ACHN (cell line): ENCODE measurements around the gene ZNF664.
A peak's percentile ranks its signal among the peaks of the same experiment; 100 is the strongest.

Experiments
- DNase-seq: peaks from one replicate; pipeline ENCODE4 v3.0.0-alpha.2; 2015
- in situ Hi-C: cut with HindIII; loops from 2 replicates; pipeline ENCODE4 v1.10.0; 2017; ENCODE audit warnings: low sequenced_read_pairs, low pct_ligation_motif_present, low pct_unique_long_range_greater_than_20kb

Gene ZNF664

GRCh38 chr12:123976227-123976826 is 3.3 kb downstream of the ZNF664 start:
- in situ Hi-C loops = no loop called here
- no peak for DNase-seq

DNA sequence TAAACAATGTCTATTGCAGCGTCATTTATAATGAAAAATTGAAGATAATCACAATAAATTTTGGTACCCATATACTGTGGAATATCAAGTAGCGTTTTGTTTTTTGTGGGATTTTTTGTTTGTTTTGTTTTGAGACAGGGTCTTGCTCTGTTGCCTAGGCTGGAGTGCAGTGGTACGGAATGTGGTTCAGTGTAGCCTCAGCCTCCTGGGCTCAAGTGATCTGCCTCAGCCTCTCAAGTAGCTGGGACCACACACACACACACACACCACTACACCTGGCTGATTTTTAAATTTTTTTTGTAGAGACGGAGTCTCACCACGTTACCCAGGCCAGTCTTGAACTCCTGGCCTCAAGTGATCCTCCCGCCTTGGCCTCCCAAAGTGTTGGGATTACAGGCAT is 6.6 kb downstream of the ZNF664 start:
- in situ Hi-C loops = no loop called here
- DNase-seq = no peak

- in situ Hi-C loops = no loop called here
- DNase-seq = no peak
Observed at GRCh38 chr12:123982269-123982668, 9.3 kb downstream of the ZNF664 start.

GRCh38 chr12:123983822-123984485 is 10.9 kb downstream of the ZNF664 start:
- DNase-seq = peak; percentile 83
- in situ Hi-C loops = no loop called here

- no peak for DNase-seq
- in situ Hi-C loops = no loop called here
Observed at GRCh38 chr12:123984903-123985302, 11.9 kb downstream of the ZNF664 start.

DNA sequence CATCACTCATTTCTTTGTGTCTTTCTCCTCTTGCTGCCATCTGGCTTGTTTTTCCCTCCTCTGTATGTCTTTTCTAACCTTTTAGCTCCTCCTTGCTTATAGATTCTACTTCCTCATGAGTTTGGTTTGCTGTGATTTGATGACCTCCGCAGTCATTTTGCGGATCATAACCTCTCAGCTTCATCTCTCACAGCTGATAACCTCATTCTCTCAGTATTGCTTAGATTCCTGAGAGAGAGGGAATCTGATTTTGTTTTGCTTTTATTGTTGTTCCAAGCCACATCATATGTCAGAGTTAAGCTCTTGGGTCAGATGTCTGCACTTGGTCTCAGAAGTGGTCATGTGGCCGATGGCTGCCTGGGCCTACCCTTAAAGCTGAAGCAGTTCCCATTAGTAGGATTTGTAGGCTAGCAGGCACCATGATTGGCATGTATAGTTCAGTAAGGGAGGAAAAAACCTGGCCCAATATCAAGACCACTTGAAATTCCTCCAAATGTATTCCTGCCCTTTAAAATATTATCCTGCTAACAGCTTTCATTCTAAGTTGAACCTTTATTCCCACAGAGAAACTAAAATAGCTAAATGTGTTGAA is 13.5 kb downstream of the ZNF664 start:
- DNase-seq = no peak
- in situ Hi-C loops = no loop called here

GRCh38 chr12:123987022-123987421 is 14.0 kb downstream of the ZNF664 start:
- in situ Hi-C loops = no loop called here
- DNase-seq = no peak

DNA sequence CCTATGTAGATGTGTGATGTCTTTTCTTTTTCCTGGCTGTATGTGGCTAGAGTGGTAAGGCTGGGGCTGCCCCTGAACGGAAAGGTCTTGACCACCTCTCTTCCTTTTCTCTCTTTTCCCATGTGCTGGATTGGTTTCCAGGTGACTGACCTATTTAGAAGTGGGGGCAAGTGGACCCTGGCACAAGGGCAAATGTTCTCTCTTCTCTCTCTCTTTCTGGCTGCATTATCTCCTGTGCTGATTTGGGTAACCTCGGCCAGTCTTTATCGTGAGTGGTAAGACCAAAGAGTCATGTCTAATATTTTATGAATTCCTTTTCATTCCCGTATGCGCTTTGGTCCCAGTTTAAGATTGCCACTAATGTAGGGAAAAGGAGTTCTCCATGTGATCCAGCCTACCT is 16.2 kb downstream of the ZNF664 start:
- in situ Hi-C loops = no loop called here
- DNase-seq = no peak

DNA sequence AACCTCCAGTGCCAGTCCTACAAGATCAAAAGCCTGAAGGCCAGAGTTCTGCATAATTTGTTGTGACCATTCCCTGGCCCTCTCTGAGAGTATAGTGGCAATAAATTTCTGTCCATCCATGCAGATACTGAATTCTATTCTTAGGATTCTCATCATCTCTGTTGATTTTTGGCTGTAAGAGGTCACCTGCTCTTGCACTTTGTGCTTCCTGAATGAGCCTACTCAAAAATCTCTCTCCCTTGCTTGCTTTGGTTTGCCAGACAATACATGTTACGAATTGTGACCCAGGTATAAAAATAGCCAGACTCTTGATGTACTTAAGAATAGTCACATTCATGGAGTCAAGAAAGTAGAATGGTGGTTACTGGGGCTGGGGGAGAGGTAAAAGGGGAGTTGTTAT is 16.7 kb downstream of the ZNF664 start:
- DNase-seq = no peak
- in situ Hi-C loops = no loop called here

DNA sequence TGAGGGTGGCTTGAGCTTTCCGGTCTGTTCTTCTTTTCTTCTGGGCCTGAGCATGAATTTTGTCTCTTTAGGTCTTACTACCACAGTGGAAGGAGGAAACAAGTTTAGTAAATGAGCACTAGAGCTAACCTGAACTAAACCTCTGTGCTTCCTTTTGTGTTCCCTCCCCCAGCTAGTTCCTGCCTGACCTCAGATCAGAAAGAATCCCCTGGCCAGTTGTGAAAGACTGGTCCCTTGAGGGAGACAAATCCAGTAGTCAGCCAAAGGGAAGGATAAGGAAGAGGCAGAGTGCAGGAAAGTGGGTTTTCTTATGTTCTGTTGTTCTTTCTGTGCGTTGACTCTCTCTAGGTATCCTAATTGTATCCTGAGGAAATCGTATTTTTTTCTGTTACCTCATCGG is 17.5 kb downstream of the ZNF664 start:
- in situ Hi-C loops = no loop called here
- DNase-seq = no peak

DNA sequence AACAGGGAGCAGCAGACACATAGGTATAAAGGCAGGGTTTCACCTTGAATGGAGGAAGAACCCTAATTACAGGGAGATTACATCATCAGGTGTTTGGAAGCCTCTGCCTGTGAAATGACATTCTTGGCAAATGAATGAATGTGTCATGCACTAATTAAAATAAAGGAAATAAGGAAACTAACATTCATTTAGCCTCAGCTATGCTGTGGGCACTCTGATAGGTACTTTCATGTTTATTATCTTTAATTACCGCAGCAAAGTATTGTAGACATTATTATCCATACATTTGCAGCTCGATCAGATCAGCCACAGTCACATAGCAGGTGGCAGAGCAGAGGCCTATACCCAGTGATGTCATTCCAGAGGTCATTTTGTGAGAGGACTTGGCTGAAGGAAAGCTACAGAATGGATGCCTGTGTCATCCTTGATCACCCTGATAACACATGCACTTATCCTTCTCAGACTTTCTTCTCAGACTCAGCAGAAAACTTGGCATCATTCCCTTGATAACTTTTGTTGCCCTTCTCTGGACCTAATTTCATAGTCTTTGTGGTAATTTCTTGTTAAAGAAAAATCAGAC is 18.4 kb downstream of the ZNF664 start:
- in situ Hi-C loops = no loop called here
- DNase-seq = no peak

DNA sequence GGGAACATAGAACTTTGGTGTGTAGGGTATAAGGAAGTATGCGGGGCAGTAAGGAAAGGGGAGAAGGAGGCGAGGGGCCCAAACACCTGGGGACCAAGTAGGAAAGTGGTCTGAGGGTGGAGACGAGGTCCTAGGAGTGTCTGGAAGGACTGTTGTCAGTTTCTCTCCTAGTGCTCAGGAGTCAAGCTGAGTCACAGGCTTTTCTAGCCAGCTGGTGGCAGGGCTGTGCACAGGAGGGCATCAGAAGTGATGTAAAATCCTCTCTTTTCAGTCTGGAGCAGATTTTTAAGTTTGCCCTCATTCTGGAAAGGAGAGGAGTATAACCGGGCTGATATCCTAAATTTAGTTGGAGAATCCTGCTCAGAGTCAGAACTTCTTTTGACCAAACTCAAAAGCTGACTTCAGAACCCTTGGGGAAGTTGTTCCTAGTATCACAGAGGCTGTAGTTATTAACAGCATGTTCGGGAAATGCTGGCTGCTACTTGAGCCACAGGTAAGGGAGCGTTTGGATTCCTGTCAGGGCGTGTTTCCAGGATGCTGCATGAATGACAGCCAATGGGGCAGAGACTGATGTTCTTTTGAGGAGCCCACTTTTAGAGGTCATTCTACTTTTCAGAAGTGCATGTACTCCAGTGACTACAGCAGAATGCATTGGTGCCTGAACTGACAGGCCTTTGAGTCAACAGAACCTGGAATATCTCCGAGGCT is 19.3 kb downstream of the ZNF664 start:
- in situ Hi-C loops = no loop called here
- DNase-seq = no peak

DNA sequence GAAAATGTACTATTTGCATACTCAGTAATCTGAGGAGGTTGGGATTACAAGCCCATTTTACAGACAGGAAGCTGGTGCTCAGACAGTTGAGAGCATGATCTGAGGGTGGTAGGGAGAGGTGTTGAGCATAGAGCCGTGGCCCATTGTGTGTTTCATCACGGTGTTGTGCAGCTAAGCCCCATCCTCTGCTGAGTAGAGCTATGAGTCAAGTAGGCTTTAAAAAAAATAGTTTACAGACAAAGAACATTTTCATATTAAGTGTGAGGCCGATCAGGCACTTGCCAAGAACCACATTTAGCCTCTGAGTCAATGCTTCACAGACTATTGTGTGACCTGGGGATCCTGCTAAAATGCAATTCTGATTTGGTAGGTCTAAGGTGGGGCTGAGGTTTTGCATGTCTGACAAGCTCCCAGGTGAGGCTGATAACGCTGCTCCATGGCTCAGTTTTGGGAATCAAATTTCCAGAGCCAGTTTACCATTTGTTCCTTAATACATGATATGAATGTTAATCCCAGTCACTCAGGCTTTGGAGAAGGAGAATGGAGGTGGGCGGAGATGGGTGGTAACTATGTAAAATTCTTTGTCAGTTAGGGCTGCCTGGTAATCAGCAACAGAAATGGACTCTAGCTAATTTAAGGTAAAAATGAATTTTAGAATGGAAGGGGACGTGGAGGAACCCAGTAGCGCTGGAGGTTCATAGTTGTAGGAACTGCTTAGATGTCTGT is 22.2 kb downstream of the ZNF664 start:
- in situ Hi-C loops = no loop called here
- no peak for DNase-seq

- in situ Hi-C loops = no loop called here
- DNase-seq = no peak
Observed at GRCh38 chr12:123996581-123996980, 23.6 kb downstream of the ZNF664 start.

DNA sequence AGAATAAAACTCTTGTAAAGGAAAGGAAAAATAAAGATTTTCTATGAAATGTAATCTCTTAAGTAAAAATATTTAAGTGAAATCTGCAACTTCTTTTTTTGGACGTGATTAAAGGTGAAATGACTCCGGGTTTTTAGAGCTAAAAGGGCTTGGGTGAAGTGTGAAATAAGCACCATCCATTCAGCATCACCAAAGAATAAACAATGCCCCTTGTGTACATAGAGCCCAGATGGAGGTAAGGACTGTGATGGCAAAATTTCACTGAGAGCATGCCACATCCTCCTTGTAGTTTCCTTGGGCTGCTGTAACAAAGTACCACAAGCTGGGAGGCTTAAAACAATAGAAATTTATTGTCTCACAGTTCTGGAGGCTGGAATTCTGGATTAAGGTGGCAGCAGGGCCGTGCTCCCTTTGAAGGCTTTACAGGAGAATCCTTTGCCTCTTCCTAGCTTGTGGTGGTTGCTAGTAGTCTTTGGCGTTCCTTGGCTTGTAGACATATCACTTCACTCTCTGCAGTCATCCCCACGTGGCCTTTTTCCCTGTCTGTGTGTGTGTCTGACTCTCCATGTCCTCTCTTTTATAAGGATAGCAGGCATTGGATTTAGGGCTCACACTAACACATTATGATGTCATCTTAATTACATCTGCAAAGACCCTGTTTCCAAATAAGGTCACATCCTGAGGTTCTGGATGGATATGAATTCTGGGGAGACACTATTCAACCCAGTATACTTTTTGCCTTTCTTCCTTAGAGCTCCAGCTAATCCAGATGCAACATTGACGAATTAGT is 24.2 kb downstream of the ZNF664 start:
- in situ Hi-C loops = no loop called here
- DNase-seq = no peak

DNA sequence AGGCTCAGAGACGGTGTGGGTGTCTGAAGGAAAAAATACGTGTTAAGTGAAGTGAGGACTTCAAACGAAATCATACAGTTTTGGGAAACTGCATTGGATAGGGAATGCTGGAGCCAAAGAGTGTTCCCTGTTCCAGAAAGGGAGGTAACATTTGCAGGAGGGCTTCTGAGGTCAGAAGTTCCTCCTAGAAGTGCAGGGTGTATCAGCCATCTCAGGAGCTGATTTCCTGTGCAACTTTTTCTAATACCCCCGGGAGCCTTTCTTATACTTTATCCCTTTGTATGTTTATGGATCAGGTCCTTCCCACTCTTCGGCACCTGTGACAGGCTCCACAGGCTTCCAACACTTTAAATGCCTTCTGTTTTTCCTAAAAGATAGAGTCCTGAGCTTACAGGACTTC is 24.9 kb downstream of the ZNF664 start:
- DNase-seq = no peak
- in situ Hi-C loops = no loop called here

- no peak for DNase-seq
- in situ Hi-C loops = no loop called here
Observed at GRCh38 chr12:123998344-123998990, 25.5 kb downstream of the ZNF664 start.

DNA sequence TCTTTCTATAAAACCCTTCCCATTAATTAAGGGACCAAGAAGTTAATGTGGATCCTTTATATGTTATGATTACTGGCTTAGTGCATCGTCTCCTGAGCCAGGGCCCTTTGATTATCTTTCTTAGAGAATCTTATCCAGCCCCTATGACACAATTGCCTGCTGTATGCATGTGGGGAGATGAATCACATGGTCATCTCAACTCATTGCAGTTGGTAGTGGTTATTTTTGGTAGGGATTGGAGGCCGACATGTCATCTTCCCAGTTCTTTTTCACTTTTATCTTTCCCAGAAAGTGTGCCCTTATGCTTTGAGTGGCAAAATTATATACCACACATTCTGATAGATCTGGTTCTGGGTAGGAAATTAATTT is 26.0 kb downstream of the ZNF664 start:
- no peak for DNase-seq
- in situ Hi-C loops = no loop called here
